ENCODE data around the gene GMPS.
"Not testable (repeated sequence)": the region's sequence is repeated elsewhere in the genome, so short reads cannot be mapped to it uniquely, and the experiment has no call there.

Gene GMPS

GRCh38 chr3:155938409-155938808, 68.0 kb downstream of the GMPS start:
- no peak for DNase-seq

GRCh38 chr3:155941354-155941753, 70.9 kb downstream of the GMPS start:
- no peak for DNase-seq

GRCh38 chr3:155944081-155944480, 73.6 kb downstream of the GMPS start:
- no peak for DNase-seq

GRCh38 chr3:155946178-155946577, 75.7 kb downstream of the GMPS start:
- DNase-seq: no peak

GRCh38 chr3:155948476-155948875, 78.0 kb downstream of the GMPS start:
- no peak for DNase-seq

GRCh38 chr3:155949453-155950217, 79.2 kb downstream of the GMPS start:
- DNase-seq: no peak

- DNase-seq: no peak
Observed at GRCh38 chr3:155956508-155957411, 86.3 kb downstream of the GMPS start.

GRCh38 chr3:155957412-155957880, 87.0 kb downstream of the GMPS start:
- DNase-seq: no peak

- DNase-seq: no peak
Observed at GRCh38 chr3:155958676-155959075, 88.2 kb downstream of the GMPS start.

GRCh38 chr3:155960060-155960459, 89.6 kb downstream of the GMPS start:
- no peak for DNase-seq

- not testable (repeated sequence) for DNase-seq
Observed at GRCh38 chr3:155961044-155961443, 90.6 kb downstream of the GMPS start.

GRCh38 chr3:155963570-155963969, 93.1 kb downstream of the GMPS start:
- DNase-seq: no peak

GRCh38 chr3:155970398-155970797, 99.9 kb downstream of the GMPS start:
- DNase-seq: no peak

- no peak for DNase-seq
Observed at GRCh38 chr3:155972885-155973584, 102.6 kb downstream of the GMPS start.

- DNase-seq: no peak
Observed at GRCh38 chr3:155978324-155978723, 107.9 kb downstream of the GMPS start.

GRCh38 chr3:155979746-155980145, 109.3 kb downstream of the GMPS start:
- DNase-seq: no peak

- no peak for DNase-seq
Observed at GRCh38 chr3:155981669-155982068, 111.2 kb downstream of the GMPS start.

- no peak for DNase-seq
Observed at GRCh38 chr3:155983834-155984474, 113.5 kb downstream of the GMPS start.

- no peak for DNase-seq
Observed at GRCh38 chr3:155984791-155985417, 114.5 kb downstream of the GMPS start.

GRCh38 chr3:155989536-155989935, 119.1 kb downstream of the GMPS start:
- no peak for DNase-seq

- DNase-seq: no peak
Observed at GRCh38 chr3:155991212-155991611, 120.8 kb downstream of the GMPS start.

Measured in hypothalamus (tissue), 51 donors.